Measurements from ENCODE around the gene ZBTB7C.
A peak's percentile ranks its signal among the peaks of the same experiment; 100 is the strongest.

ZBTB7C gene

DNA sequence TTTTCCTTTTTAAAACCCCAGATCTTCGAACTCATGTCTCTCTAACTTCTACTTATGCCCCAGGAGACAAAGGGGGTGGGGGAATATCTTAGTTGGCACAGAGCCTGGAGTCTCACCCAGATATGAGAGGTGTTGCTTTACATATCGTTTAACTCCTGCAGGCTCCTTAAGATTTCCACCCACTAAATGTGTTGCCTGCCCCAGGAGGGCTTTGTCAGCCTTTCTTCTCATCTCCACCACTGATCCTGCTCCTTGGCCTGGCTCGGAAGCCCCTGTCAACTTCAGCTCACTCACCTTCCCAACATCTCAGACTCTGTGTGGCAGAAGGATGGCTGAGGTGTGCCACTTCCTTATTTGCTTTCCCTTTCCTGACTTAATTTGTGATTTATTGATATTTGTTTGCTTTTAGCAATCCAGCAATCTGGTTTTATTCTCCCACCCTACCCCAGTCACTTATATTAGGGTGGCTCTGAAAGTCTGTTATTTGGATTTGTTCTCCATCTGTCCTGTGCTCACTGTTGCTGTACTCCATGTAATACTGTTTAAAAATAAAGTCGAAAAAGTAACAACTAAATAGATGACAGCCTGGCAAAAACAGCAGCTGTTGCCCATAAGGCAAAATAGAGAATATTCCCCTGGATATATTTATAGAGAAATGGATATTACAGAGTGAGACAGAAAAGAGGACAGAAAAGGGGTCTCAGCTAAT, 200.6 kb downstream of the ZBTB7C start:
- H3K27ac ChIP-seq: peak overlapping the region; percentile 73
- TF ChIP-seq, protein P1, sequence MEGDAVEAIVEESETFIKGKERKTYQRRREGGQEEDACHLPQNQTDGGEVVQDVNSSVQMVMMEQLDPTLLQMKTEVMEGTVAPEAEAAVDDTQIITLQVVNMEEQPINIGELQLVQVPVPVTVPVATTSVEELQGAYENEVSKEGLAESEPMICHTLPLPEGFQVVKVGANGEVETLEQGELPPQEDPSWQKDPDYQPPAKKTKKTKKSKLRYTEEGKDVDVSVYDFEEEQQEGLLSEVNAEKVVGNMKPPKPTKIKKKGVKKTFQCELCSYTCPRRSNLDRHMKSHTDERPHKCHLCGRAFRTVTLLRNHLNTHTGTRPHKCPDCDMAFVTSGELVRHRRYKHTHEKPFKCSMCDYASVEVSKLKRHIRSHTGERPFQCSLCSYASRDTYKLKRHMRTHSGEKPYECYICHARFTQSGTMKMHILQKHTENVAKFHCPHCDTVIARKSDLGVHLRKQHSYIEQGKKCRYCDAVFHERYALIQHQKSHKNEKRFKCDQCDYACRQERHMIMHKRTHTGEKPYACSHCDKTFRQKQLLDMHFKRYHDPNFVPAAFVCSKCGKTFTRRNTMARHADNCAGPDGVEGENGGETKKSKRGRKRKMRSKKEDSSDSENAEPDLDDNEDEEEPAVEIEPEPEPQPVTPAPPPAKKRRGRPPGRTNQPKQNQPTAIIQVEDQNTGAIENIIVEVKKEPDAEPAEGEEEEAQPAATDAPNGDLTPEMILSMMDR (conservative IDR thresholded peaks at IDR 0.05): no peak
- TF ChIP-seq ZFX (IDR thresholded peaks at IDR 0.05): no peak

DNA sequence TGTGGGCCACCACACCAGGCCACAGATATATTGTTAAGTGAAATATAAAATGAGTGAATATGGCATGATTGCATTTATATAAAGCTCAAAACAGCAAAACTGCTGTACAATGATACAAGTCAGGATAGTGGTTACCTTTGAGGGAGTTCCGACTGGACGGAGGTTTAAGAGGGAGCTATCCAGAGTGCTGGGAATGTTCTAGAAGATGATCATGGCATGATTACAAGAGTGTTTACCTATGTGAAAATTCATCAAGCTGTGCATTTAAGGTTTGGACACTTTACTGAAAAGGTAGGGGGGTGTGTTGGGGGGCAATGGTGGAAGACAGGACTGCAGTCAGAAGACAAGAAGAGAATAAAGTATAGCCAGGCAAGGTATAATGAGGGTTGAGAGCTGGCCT, 201.4 kb downstream of the ZBTB7C start:
- H3K27ac ChIP-seq: peak overlapping the region; percentile 73; the same call in 1 of the 2 replicates
- TF ChIP-seq, protein P1 (conservative IDR thresholded peaks at IDR 0.05): no peak
- TF ChIP-seq ZFX (IDR thresholded peaks at IDR 0.05): no peak

DNA sequence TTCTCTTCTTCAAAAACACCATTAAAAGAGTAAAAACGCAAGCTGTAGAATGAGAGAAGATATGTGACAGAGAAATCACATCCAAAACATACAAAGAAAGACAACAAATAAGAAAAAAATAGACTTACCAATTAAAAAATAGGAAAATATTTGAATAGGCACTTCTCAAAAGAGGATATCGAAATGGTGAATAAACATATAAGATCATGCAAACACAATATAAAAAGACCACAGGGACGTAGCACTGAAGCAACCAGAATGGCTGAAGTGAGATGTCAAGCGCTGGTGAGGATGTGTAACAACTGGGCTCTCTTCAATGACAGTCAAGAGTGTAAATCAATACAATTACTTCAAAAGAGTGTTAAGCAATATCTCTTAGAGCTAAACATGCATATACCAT, 202.3 kb downstream of the ZBTB7C start:
- H3K27ac ChIP-seq: peak overlapping the region; percentile 98
- TF ChIP-seq, protein P1 (conservative IDR thresholded peaks at IDR 0.05): no peak
- no peak for TF ChIP-seq ZFX (IDR thresholded peaks at IDR 0.05)

- H3K27ac ChIP-seq: peak overlapping the region; percentile 80
- TF ChIP-seq, protein P1 (conservative IDR thresholded peaks at IDR 0.05): no peak
- no peak for TF ChIP-seq ZFX (IDR thresholded peaks at IDR 0.05)
These were observed 205.1 kb downstream of the ZBTB7C start for GRCh38 chr18:48203961-48204666.

- TF ChIP-seq, protein P1 (conservative IDR thresholded peaks at IDR 0.05): no peak
- TF ChIP-seq ZFX (IDR thresholded peaks at IDR 0.05): no peak
- H3K27ac ChIP-seq: peak overlapping the region; percentile 80
These were observed 205.8 kb downstream of the ZBTB7C start for GRCh38 chr18:48203288-48203945.

DNA sequence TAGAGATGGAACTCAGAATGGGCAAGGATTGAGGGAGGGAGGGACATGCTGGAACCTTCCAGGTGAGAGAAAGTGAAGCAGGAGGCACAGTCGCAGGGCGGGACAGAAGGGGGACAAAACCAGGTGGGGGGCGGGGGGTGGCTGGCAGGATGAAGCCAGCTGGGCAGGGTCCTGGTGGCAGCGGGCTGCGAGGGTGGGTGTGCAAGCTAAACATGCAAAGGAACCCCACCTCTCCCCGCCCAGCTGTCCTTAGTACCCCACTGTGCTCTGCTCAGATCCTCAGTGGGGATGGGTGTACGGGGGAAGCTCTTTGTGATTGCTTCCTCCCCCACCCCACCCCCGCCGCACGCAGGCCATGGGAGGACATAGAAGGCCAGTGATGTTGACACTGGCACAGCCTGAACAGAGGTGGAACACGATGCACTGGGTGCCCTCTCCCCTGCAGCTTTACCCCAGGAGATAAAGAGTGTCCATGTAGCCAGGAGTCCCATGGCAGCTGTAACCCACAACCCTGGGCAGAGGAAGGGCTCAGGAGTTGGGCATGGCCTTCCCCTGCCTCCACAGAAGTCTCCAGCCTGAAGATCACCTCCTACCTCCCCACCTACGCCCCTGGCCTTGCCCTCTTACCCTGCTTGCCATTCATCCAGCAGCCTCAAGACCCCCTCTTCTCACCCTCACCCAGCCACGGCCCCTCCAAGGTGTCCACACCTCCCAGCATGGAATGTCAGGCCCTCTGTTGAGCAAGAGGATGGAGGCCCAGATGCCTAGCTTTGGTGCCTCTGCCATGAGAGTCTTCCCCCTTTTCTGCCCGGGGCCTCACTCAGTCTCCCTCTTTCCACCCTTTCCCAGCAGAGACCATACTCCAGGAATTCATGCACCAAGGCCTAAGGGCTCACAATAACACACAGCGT, 206.6 kb downstream of the ZBTB7C start:
- TF ChIP-seq, protein P1 (conservative IDR thresholded peaks at IDR 0.05): no peak
- no peak for TF ChIP-seq ZFX (IDR thresholded peaks at IDR 0.05)
- H3K27ac ChIP-seq: peak overlapping the region; percentile 80
